HepG2 (cell line): ENCODE data around the gene BCAS1. TPM values are rescaled to one million over a fixed set of nuclear protein-coding genes. Genes with fewer than 3 reads are reported as not detected.

Experiments used
- ATRX ChIP-seq: sonication (generic); formaldehyde crosslinking; IDR thresholded peaks from 2 replicates; pipeline ENCODE4 v1.4.0; 2020; ENCODE audit warnings: missing genetic modification reagents, borderline replicate concordance
- BCL6 ChIP-seq: IDR thresholded peaks from 2 replicates; pipeline ENCODE4 v1.6.1; 2016; ENCODE audit warnings: missing genetic modification reagents, missing compliant biosample characterization
- BRCA1 ChIP-seq: sonication (generic); formaldehyde crosslinking; IDR thresholded peaks from 2 replicates; pipeline ENCODE4 v1.4.0; 2020; ENCODE audit warnings: missing genetic modification reagents
- HINFP ChIP-seq: sonication (generic); formaldehyde crosslinking; IDR thresholded peaks from 2 replicates; pipeline ENCODE4 v1.4.0; 2020; ENCODE audit warnings: low read depth, mild to moderate bottlenecking, missing genetic modification reagents
- HMG20A ChIP-seq: IDR thresholded peaks from 2 replicates; pipeline ENCODE4 v1.6.1; 2016; ENCODE audit warnings: borderline replicate concordance
- IRF2 ChIP-seq: IDR thresholded peaks from 2 replicates; pipeline ENCODE4 v1.6.1; 2018; ENCODE audit warnings: missing genetic modification reagents, missing compliant biosample characterization
- MAFF ChIP-seq: IDR thresholded peaks from 2 replicates; pipeline ENCODE4 v1.6.1; 2011; ENCODE audit warnings: low read depth, low read length, improper control_type of control experiment
- MAX ChIP-seq: IDR thresholded peaks from 2 replicates; pipeline ENCODE4 v1.6.1; 2012; ENCODE audit warnings: inconsistent platforms
- MTA1 ChIP-seq: sonication (generic); formaldehyde crosslinking; IDR thresholded peaks from 2 replicates; pipeline ENCODE4 v1.4.0; 2020; ENCODE audit warnings: missing genetic modification reagents, mild to moderate bottlenecking, borderline replicate concordance
- MYNN ChIP-seq: sonication (generic); formaldehyde crosslinking; IDR thresholded peaks from 2 replicates; pipeline ENCODE4 v1.4.0; 2020; ENCODE audit warnings: mild to moderate bottlenecking, low read depth, missing genetic modification reagents
- PAWR ChIP-seq: sonication (generic); formaldehyde crosslinking; IDR thresholded peaks from 2 replicates; pipeline ENCODE4 v1.4.0; 2020; ENCODE audit warnings: missing genetic modification reagents, mild to moderate bottlenecking, borderline replicate concordance
- POGZ ChIP-seq: sonication (generic); formaldehyde crosslinking; IDR thresholded peaks from 2 replicates; pipeline ENCODE4 v1.4.0; 2020; ENCODE audit warnings: mild to moderate bottlenecking, missing genetic modification reagents
- POLR2AphosphoS5 ChIP-seq: IDR thresholded peaks from 2 replicates; pipeline ENCODE4 v1.6.1; 2012; ENCODE audit warnings: low read depth, low read length
- RAD51 ChIP-seq: fragments of 450-650 bp; IDR thresholded peaks from 2 replicates; pipeline ENCODE4 v1.6.1; 2016; ENCODE audit warnings: borderline replicate concordance
- RARG ChIP-seq: sonication (generic); formaldehyde crosslinking; IDR thresholded peaks from 2 replicates; pipeline ENCODE4 v1.4.0; 2020; ENCODE audit warnings: low read depth, mild to moderate bottlenecking, missing genetic modification reagents
- RBM22 ChIP-seq: fragments of 200-400 bp; formaldehyde crosslinking; optimal IDR thresholded peaks from 2 replicates; pipeline ENCODE3; 2017; ENCODE audit warnings: mild to moderate bottlenecking, low read length, moderate library complexity
- RCOR2 ChIP-seq: IDR thresholded peaks from 2 replicates; pipeline ENCODE4 v1.6.1; 2016; ENCODE audit warnings: missing biosample characterization, missing genetic modification reagents
- RFXANK ChIP-seq: IDR thresholded peaks from 2 replicates; pipeline ENCODE4 v1.6.1; 2016
- ZFY ChIP-seq: sonication (generic); formaldehyde crosslinking; IDR thresholded peaks from 2 replicates; pipeline ENCODE4 v1.4.0; 2020; ENCODE audit warnings: missing genetic modification reagents
- ZKSCAN8 ChIP-seq: IDR thresholded peaks from 2 replicates; pipeline ENCODE4 v1.6.1; 2016; ENCODE audit warnings: borderline replicate concordance, missing genetic modification reagents, missing compliant biosample characterization
- ZNF180 ChIP-seq: sonication (generic); formaldehyde crosslinking; IDR thresholded peaks from 2 replicates; pipeline ENCODE4 v1.4.0; 2020; ENCODE audit warnings: low read depth, missing genetic modification reagents, borderline replicate concordance
- ZNF253 ChIP-seq: sonication (generic); formaldehyde crosslinking; IDR thresholded peaks from 2 replicates; pipeline ENCODE4 v1.8.0; 2022; ENCODE audit warnings: mild to moderate bottlenecking, missing genetic modification reagents, borderline replicate concordance
- ZNF337 ChIP-seq: sonication (generic); formaldehyde crosslinking; IDR thresholded peaks from 2 replicates; pipeline ENCODE4 v1.5.1; 2020; ENCODE audit warnings: missing genetic modification reagents, low read depth, mild to moderate bottlenecking, borderline replicate concordance
- ZNF441 ChIP-seq: sonication (generic); formaldehyde crosslinking; IDR thresholded peaks from 2 replicates; pipeline ENCODE4 v1.7.0; 2021; ENCODE audit warnings: missing genetic modification reagents, borderline replicate concordance
- ZNF503 ChIP-seq: sonication (generic); formaldehyde crosslinking; IDR thresholded peaks from 2 replicates; pipeline ENCODE4 v1.4.0; 2020; ENCODE audit warnings: missing genetic modification reagents
- ZNF784 ChIP-seq: sonication (generic); formaldehyde crosslinking; IDR thresholded peaks from 2 replicates; pipeline ENCODE4 v1.5.1; 2020; ENCODE audit warnings: missing genetic modification reagents, mild to moderate bottlenecking, borderline replicate concordance
- ZSCAN20 ChIP-seq: sonication (generic); formaldehyde crosslinking; IDR thresholded peaks from 2 replicates; pipeline ENCODE4 v1.4.0; 2020; ENCODE audit warnings: missing genetic modification reagents, mild to moderate bottlenecking, borderline replicate concordance
- polyA plus RNA-seq, 8 experiments: library from polyadenylated mRNA; depleted of rRNA in 3 of 8; stranded (reverse) in 7 of 8; unstranded in 1 of 8; fragments of >200 nt; fragmentation: Illumina TruSeq in 4 of 8; extraction: Trizol in 4 of 8; gene quantifications; 2 replicates each; pipeline versions ENCODE4 v1.2.1 to v1.2.3, GENCODE V29; 2011 to 2016; ENCODE audit warnings: low read depth in 4 of 8, missing spikeins in 1 of 8, mixed read lengths in 1 of 8; ENCODE audit not compliant: insufficient read depth in 1 of 8
- total RNA-seq, 5 experiments: library from RNA; depleted of rRNA; stranded (reverse); fragments of >200 nt; fragmentation: Illumina TruSeq; extraction: Trizol; gene quantifications; 2 replicates each; pipeline ENCODE4 v1.2.3, GENCODE V29; 2016; ENCODE audit warnings: low read depth in 1 of 5

Gene BCAS1
- total and polyA plus RNA-seq, 2 of the 13 experiments (the other 11 are each of a cell fraction or from before 2014, with no cell fraction given): 0.55 to 0.91 TPM

GRCh38 chr20:54103067-54103761 is 32.8 kb upstream of the BCAS1 start (continued):
- TF ChIP-seq MTA1 (CRISPR knock-in tag): no peak
- no peak for TF ChIP-seq RFXANK (CRISPR knock-in tag)
- TF ChIP-seq ZNF180 (CRISPR knock-in tag): no peak
- TF ChIP-seq PAWR: no peak
- TF ChIP-seq MYNN (CRISPR knock-in tag): no peak
- 0 out of 2 replicates have a peak, but pooled peaks have one; percentile 51 for TF ChIP-seq ZNF784 (CRISPR knock-in tag)
- TF ChIP-seq BCL6 (CRISPR knock-in tag): peak; percentile 72
- TF ChIP-seq ZFY (CRISPR knock-in tag): no peak; the same call in 1 of the 2 replicates
- no peak for TF ChIP-seq RARG (CRISPR knock-in tag)
- 0 out of 2 replicates have a peak, but pooled peaks have one; percentile 61 for TF ChIP-seq HMG20A (CRISPR knock-in tag)
- no peak for TF ChIP-seq RAD51
- peak; percentile 63; the same call in 1 of the 2 replicates for TF ChIP-seq ZKSCAN8 (CRISPR knock-in tag)
- no peak for TF ChIP-seq ZNF337 (CRISPR knock-in tag)
- no peak for TF ChIP-seq RBM22
- TF ChIP-seq HINFP (CRISPR knock-in tag): peak; percentile 85
- peak; percentile 42; the same call in 1 of the 2 replicates for TF ChIP-seq BRCA1 (CRISPR knock-in tag)
- no peak for TF ChIP-seq ZNF253 (CRISPR knock-in tag)
- TF ChIP-seq POGZ (CRISPR knock-in tag): peak; percentile 88
- no peak; the same call in 1 of the 2 replicates for TF ChIP-seq ZNF503 (CRISPR knock-in tag)
- TF ChIP-seq ATRX (CRISPR knock-in tag): no peak
- TF ChIP-seq ZNF441 (CRISPR knock-in tag): peak; percentile 74; the same call in 1 of the 2 replicates
- 0 out of 2 replicates have a peak, but pooled peaks have one; percentile 19 for TF ChIP-seq ZSCAN20 (CRISPR knock-in tag)
- TF ChIP-seq POLR2AphosphoS5: no peak
- TF ChIP-seq IRF2 (CRISPR knock-in tag): peak; percentile 85
- TF ChIP-seq MAX: peak; percentile 90
- TF ChIP-seq RCOR2: peak; percentile 65
- 0 out of 2 replicates have a peak, but pooled peaks have one; percentile 6 for TF ChIP-seq MAFF
